ENCODE results near the gene TRIM51.

The TRIM51 gene

GRCh38 chr11:55936300-55936699 lies 53.2 kb downstream of the TRIM51 start, which contains the start of gene OR5I1:
TSS of gene OR5I1 (minus strand) at chr11:55936400. CDS start at chr11:55936400, 0 bp downstream.
- Histone ChIP-seq H3K9me3 (no peaks in the 10 kb centered on the region), H3K27me3 (no peaks in the 10 kb centered on the region), H3K4me3 (ENCODE audit: low read depth, low read length) (no peak within 1 kb of the TSS), H3K4me1 (no peaks in the 10 kb centered on the region), H3K36me3 (no peaks in the 10 kb centered on the region)
- DNase-seq = no peak
- no peak for TF ChIP-seq CTCF (IDR thresholded peaks at IDR 0.05; ENCODE audit: low read depth, low read length)

Measured in BE2C (cell line).